GM19328 (cell line): ENCODE measurements around the gene GHDC.

Experiments
- ATAC-seq: cut with Tn5 transposase; IDR thresholded peaks from one replicate; pipeline ENCODE4 v1.9.1; 2021; ENCODE audit warnings: mild to moderate bottlenecking, moderate library complexity; ENCODE audit not compliant: unreplicated experiment

Gene GHDC

DNA sequence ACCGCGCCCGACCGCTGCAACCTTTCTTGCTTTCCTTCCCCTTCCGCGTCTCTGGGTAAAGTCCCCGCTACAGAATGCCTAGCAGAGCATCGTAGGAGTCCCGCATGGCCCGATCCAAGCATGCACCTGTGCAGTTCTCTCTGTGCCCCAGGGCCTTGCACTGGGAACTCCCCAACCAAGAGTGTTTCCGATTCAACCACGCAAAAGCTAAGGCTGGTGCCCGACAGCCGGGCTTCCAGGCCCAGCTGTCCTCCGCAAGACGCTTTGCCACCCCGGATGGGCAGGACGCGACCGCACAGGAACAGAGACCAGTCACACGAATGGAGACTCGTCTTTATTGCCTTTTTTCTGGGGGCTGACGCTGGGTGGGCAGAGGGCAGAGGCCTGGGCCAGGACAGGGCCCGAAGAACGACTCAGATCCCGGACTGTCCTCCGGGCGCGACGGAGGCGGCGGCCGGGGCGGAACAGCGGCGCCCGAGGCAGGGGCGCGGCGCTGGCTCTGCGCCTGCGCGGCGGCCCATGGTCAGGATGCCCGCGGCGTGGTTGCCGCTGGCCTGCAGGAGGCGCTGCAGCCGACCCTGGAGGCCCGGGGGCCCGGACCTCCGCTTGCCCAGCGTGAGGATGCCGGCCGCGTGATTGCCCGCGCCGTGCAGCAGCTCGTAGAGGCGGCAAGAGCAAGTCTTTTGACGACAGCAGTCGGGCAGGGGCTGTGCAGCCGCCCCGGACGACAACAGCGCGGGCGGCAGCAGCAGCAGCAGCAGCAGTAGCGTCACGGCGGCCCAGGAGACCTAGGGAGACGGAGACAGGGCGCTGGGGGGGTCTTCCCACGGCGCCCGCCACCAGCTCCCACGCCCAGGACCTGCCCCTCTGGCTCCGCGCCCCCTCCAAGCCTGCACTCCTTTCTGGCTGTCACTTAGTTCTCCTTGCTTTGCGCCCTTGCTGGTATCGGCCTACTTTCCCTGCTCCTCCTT, 10.3 kb downstream of the GHDC start:
- ATAC-seq, result no peak

- ATAC-seq, result no peak
Observed at GRCh38 chr17:42182927-42183734, 11.2 kb downstream of the GHDC start.

- ATAC-seq, result no peak
Observed at GRCh38 chr17:42181851-42182207, 12.5 kb downstream of the GHDC start.

DNA sequence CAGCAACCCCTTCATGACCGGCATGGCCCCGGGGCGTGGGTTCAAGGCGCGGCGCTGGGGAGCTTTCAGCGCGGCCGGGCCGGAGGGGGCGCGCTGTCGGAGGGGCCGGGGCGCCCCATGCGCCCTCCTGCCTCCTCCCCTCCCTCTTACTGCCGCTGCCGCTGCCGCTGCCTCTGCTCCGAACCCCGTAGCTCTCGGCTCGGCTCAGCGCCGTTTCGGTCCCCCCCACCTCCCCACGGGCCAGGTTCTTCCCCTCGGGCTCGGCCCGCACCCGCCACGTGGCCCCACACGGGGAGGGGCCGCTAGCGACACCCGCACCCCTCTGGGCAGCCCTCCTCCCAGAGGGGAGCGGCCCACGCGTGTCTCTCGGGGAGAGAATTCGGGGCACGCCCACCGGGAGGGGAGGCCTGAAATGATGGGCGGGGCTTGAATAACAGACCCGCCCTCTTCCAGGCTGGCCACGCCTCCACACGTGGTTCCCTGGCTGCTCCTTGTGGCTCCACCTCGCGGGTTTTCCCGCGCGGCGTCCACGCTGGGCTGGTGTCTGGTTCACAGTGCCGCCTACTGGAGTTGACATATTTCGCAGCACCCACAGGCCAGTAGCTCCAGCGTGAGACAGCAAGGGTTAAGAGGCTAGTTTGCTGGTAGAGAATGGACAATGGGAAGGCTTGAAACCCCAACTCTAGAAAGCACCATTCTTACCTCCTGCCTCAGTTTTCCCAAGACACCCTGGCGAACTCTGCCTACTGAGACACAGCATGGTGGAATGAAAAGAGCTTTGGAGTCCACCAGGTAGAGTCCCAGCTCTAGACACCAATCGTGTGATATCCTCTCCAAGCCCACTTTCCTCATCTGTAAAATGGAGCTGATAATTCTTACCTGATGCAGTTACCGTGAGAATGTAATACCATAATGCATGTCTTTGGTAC, 13.1 kb downstream of the GHDC start, which contains the start of gene KCNH4:
KCNH4 (minus strand) TSS at position 221 of the 929 bp plus-strand sequence; CDS start at position 24, 197 bp downstream.
- no peak for ATAC-seq

- ATAC-seq, result no peak
Observed at GRCh38 chr17:42180411-42180921, 13.8 kb downstream of the GHDC start.

- ATAC-seq, result no peak
Observed at GRCh38 chr17:42179911-42180410, 14.3 kb downstream of the GHDC start.

- ATAC-seq, result no peak
Observed at GRCh38 chr17:42179335-42179734, 15.0 kb downstream of the GHDC start.

- no peak for ATAC-seq
Observed at GRCh38 chr17:42178817-42179216, 15.5 kb downstream of the GHDC start.

- ATAC-seq, result no peak
Observed at GRCh38 chr17:42177684-42178083, 16.6 kb downstream of the GHDC start.

DNA sequence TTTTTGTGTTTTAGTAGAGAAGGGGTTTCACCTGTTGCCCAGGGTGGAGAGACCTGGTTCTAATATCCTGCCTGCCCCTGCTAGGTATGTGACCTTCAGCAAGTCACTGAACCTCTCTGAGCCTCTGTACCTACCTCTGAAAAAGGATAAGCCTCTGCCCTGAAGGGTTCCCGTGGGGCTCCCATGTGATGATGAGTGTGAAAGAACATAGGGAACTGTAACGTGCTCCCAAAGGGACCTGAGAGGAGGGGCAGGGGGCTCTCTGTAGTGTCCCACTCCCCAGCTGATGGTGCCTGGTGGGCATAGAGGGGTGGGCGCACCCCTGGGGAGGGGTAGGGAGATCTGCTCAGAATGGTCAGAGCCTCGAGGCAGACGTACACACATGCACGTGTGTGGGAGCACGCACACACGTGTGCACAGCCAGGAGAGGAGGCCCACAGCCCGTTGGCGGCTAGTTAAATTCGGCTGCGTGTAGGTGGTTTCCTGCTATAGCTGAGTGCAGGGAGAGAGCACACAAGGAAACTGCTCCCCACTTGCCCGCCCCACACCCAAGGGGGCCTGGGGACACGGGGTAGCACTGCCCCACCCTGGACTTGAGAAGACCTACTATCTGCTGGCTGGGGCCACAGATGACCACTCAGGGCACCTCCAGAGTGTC, 20.0 kb downstream of the GHDC start:
- ATAC-seq, result no peak

- no peak for ATAC-seq
Observed at GRCh38 chr17:42171831-42172230, 22.5 kb downstream of the GHDC start.

GRCh38 chr17:42169351-42169750, 24.9 kb downstream of the GHDC start:
- no peak for ATAC-seq

DNA sequence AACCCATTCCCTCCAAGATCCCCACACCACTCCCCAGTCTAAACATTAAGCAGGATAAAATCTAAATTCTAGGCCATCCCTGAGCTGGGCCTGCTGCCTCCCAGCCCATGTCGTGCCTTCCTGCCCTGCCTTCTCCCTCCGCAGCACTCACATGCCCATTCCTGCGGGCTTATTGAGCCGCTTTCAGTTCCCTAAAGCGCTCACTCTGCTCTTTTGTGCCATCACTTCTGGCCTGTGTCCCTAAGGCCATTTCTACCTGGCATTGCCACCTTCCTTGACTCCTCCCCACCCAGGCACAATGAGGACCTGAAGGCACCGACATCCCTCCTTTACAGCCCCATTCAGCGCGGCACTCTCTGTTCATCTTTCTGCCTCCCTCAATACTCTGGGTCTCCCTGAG, 26.5 kb downstream of the GHDC start:
- ATAC-seq, result no peak

- no peak for ATAC-seq
Observed at GRCh38 chr17:42166196-42166763, 28.0 kb downstream of the GHDC start.

DNA sequence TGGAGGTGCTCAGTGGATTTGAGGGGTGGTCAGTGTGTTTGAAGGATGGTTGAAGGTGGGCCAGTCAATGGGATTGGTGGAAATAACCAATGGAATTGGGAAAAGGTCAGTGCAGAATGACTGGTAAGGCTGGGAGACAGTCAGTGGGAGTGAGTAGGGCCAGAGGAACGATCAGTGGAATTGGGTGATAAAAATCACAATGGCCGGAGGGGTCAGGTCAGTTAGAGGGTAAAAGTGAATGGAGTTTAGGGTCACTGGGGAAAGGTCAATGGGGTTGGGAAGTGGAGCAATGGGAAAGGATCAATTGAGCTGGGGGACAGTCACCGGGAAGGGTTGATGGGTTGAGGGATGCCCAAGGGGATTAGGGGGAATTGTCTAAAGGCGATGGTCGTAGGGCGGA, 28.5 kb downstream of the GHDC start:
- no peak for ATAC-seq

DNA sequence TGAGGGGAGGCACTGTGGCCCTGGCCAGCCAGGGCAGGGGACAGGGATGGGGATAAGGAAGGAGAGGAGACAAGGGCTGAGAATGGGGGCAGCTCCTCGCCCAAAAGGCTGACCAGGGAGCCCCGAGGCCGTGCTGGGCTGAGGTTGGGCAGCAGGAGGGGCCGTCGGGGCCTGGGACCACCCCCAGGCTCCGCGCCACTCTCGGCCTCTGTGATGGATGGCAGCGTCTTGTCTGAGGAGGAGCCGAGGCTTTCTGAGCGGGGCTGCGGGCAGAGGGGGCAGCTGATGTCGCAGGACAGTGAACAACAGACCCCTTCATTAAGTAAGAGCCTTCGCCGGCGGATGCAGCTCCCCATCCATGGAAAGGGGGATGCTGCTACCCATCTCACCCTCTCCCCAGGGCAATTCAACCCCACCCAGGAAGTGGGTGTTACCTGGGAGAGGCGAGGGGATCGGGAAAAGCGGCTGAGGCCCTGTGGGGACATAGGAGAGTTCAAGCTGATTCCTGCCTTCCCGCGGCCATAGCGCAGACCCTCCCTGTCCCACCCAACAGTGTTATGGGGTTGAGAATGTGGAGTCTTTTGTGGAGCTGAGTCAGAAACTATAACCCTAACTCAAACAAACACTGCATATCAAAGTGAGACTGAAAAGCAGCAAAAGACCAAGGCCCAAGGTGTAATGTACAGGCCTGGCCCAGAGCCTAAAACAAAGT, 30.4 kb downstream of the GHDC start:
- ATAC-seq, result no peak

DNA sequence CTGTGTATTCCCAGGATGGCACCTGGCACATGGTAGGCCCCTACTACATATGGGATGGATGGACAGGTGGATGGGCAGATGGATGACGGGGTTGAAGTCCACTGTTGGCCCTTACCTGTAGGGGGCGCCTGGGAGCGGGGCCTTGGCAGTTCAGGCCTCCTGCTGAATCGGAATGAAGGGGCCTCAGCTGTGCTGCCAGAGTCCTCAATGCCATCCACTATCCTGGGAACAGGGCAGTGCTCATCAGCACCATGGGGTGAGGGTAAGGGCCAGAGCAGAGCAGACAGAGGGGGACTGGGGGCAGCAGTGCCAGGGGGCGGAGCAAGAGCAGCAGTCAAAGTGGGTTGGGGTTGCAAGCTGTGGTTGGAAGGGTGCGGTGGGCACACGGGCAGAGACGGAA, 31.2 kb downstream of the GHDC start:
- ATAC-seq, result no peak

DNA sequence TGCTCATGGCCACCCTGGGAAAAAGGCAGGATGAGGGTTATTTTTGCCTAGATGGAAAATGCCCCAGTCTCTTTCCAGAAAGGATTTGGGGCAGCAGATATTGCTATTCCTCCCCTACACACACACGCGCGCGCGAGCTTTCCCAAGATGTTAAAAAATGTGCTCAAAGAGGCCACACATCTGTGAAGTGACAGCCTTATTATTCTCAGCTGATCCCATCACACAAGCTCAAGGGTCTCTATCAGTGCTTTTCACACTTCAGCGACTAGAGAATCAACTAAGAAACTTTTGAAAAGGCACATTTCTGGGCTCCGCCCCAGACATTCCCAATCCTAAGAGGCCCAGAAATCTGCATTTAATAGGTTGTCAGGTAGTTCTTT, 33.8 kb downstream of the GHDC start:
- no peak for ATAC-seq
